SK-N-SH treated with all-trans-retinoic acid at 6 μM for 48 hours (cell line): ENCODE measurements around the gene JPH3.

Experiments used
- ARNTL ChIP-seq: fragments of 450-650 bp; formaldehyde crosslinking; IDR thresholded peaks from 2 replicates; pipeline ENCODE4 v1.5.0; 2020; ENCODE audit warnings: low read depth, mild to moderate bottlenecking, moderate library complexity, borderline replicate concordance
- ESRRG ChIP-seq: fragments of 250-450 bp; sonication (Bioruptor Pico); IDR thresholded peaks from 2 replicates; pipeline ENCODE4 v1.6.1; 2021; ENCODE audit warnings: mild to moderate bottlenecking
- OSR1 ChIP-seq: fragments of 250-450 bp; sonication (Bioruptor Pico); IDR thresholded peaks from 2 replicates; pipeline ENCODE4 v1.8.0; 2022; ENCODE audit warnings: moderate library complexity, mild to moderate bottlenecking, inconsistent platforms
- TCF4 ChIP-seq: fragments of 250-450 bp; sonication (Bioruptor Pico); IDR thresholded peaks from 2 replicates; pipeline ENCODE4 v1.8.0; 2021; ENCODE audit warnings: mild to moderate bottlenecking, moderate library complexity, borderline replicate concordance
- TOX ChIP-seq: fragments of 250-450 bp; sonication (Bioruptor Pico); IDR thresholded peaks from 2 replicates; pipeline ENCODE4 v1.8.0; 2021; ENCODE audit warnings: mild to moderate bottlenecking, moderate library complexity, borderline replicate concordance
- TSHZ2 ChIP-seq: fragments of 250-450 bp; sonication (Bioruptor Pico); IDR thresholded peaks from 2 replicates; pipeline ENCODE4 v1.5.0; 2020; ENCODE audit warnings: mild to moderate bottlenecking, moderate library complexity
- ZFP30 ChIP-seq: fragments of 450-650 bp; formaldehyde crosslinking; IDR thresholded peaks from 2 replicates; pipeline ENCODE4 v1.5.0; 2022; ENCODE audit warnings: mild to moderate bottlenecking, moderate library complexity
- TF ChIP-seq, protein P1 (sequence below): fragments of 250-450 bp; sonication (Bioruptor Pico); IDR thresholded peaks from 2 replicates; pipeline ENCODE4 v1.8.0; 2020; ENCODE audit warnings: mild to moderate bottlenecking, moderate library complexity, borderline replicate concordance

DNA sequence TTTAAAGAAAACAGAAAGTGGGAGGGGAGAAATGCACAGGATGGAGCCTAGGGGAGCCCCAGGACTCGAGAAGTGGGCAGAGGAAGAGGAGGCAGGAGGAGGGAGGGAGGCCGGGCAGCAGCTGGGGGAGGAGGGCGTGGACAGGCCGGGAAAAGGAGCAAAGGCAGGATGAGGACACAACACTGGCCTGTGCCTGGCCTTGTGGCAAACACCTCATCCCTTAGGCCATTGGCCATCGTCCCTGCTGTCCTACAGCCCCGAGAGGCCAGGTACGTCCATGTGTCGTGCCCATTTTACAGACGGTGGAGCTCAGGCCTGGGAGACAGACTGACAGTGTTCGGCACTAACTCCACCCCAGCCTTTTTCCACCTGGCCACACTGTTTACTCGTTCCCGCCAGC lies 15.9 kb downstream of the JPH3 start:
- TF ChIP-seq ESRRG (CRISPR knock-in tag) (no peak), TOX (CRISPR knock-in tag) (no peak), TSHZ2 (CRISPR knock-in tag) (no peak), ARNTL (CRISPR knock-in tag) (no peak), ZFP30 (no peak), TCF4 (no peak), OSR1 (no peak)
- TF ChIP-seq, protein P1, sequence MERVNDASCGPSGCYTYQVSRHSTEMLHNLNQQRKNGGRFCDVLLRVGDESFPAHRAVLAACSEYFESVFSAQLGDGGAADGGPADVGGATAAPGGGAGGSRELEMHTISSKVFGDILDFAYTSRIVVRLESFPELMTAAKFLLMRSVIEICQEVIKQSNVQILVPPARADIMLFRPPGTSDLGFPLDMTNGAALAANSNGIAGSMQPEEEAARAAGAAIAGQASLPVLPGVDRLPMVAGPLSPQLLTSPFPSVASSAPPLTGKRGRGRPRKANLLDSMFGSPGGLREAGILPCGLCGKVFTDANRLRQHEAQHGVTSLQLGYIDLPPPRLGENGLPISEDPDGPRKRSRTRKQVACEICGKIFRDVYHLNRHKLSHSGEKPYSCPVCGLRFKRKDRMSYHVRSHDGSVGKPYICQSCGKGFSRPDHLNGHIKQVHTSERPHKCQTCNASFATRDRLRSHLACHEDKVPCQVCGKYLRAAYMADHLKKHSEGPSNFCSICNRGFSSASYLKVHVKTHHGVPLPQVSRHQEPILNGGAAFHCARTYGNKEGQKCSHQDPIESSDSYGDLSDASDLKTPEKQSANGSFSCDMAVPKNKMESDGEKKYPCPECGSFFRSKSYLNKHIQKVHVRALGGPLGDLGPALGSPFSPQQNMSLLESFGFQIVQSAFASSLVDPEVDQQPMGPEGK: no peak
